Trophoblast cell (in vitro differentiated cells and primary cell): ENCODE results near the gene BATF.

Experiments
- DNase-seq, 2 donors: peaks; one replicate each; pipeline ENCODE4 v3.0.0-alpha.2; 2016
- H2AFZ ChIP-seq: 2 replicates; pipeline ENCODE4 v1.6.1; 2013; ENCODE audit warnings: low read length, moderate library complexity, mild to moderate bottlenecking; ENCODE audit not compliant: insufficient read depth, poor library complexity
- H2AK5ac ChIP-seq: 2 replicates; pipeline ENCODE4 v1.6.1; 2013; ENCODE audit warnings: mild to moderate bottlenecking, low read length
- H2BK120ac ChIP-seq: 2 replicates; pipeline ENCODE4 v1.6.1; 2013; ENCODE audit warnings: low read length, mild to moderate bottlenecking, moderate library complexity; ENCODE audit not compliant: insufficient read depth, poor library complexity
- H2BK12ac ChIP-seq: 2 replicates; pipeline ENCODE4 v1.6.1; 2013; ENCODE audit warnings: mild to moderate bottlenecking, low read length, moderate library complexity
- H2BK5ac ChIP-seq: 2 replicates; pipeline ENCODE4 v1.6.1; 2013; ENCODE audit warnings: low read length, low read depth, moderate library complexity, mild to moderate bottlenecking; ENCODE audit not compliant: poor library complexity
- H3K14ac ChIP-seq: 2 replicates; pipeline ENCODE4 v1.6.1; 2013; ENCODE audit warnings: mild to moderate bottlenecking, low read length
- H3K18ac ChIP-seq: 2 replicates; pipeline ENCODE4 v1.6.1; 2013; ENCODE audit warnings: mild to moderate bottlenecking, low read length
- H3K23ac ChIP-seq: 2 replicates; pipeline ENCODE4 v1.6.1; 2013; ENCODE audit warnings: low read length
- H3K27ac ChIP-seq: 2 replicates; pipeline ENCODE4 v1.5.1; 2013; ENCODE audit warnings: low read depth, mild to moderate bottlenecking, inconsistent platforms, low read length, moderate library complexity
- H3K27me3 ChIP-seq: 2 replicates; pipeline ENCODE4 v1.6.1; 2013; ENCODE audit warnings: inconsistent platforms, mild to moderate bottlenecking, low read length, moderate library complexity; ENCODE audit not compliant: insufficient read depth
- H3K36me3 ChIP-seq, 2 experiments: 1 replicate in 1 of 2; 2 replicates in 1 of 2; pipeline ENCODE4 v1.6.1; 2013; ENCODE audit warnings: low read length in 2 of 2, mild to moderate bottlenecking in 2 of 2, moderate library complexity in 1 of 2; ENCODE audit not compliant: insufficient read depth in 2 of 2, control insufficient read depth in 1 of 2
- H3K4ac ChIP-seq: 2 replicates; pipeline ENCODE4 v1.6.1; 2013; ENCODE audit warnings: low read depth, mild to moderate bottlenecking, low read length, moderate library complexity
- H3K4me1 ChIP-seq, 2 experiments: 1 replicate in 1 of 2; 2 replicates in 1 of 2; pipeline ENCODE4 v1.6.1; 2013; ENCODE audit warnings: low read length in 2 of 2, mild to moderate bottlenecking in 2 of 2, moderate library complexity in 1 of 2; ENCODE audit not compliant: insufficient read depth in 2 of 2, control insufficient read depth in 1 of 2
- H3K4me2 ChIP-seq: 2 replicates; pipeline ENCODE4 v1.6.1; 2013; ENCODE audit warnings: inconsistent platforms, mild to moderate bottlenecking, low read length, moderate library complexity
- H3K4me3 ChIP-seq: 2 replicates; pipeline ENCODE4 v1.5.1; 2013; ENCODE audit warnings: mild to moderate bottlenecking, low read depth, low read length, inconsistent platforms
- H3K79me1 ChIP-seq: one replicate; pipeline ENCODE4 v1.6.1; 2013; ENCODE audit warnings: low read length
- H3K79me2 ChIP-seq: 2 replicates; pipeline ENCODE4 v1.6.1; 2013; ENCODE audit warnings: low read length, mild to moderate bottlenecking; ENCODE audit not compliant: control insufficient read depth, insufficient read depth, poor library complexity
- H3K9ac ChIP-seq: 2 replicates; pipeline ENCODE4 v1.6.1; 2013; ENCODE audit warnings: mild to moderate bottlenecking, low read length
- H3K9me3 ChIP-seq: 2 replicates; pipeline ENCODE4 v1.6.1; 2013; ENCODE audit warnings: low read depth, mild to moderate bottlenecking, control low read depth, inconsistent platforms, low read length; ENCODE audit not compliant: insufficient read depth
- H4K12ac ChIP-seq: 2 replicates; pipeline ENCODE4 v1.6.1; 2013; ENCODE audit warnings: low read depth, mild to moderate bottlenecking, low read length, moderate library complexity
- H4K8ac ChIP-seq: 2 replicates; pipeline ENCODE4 v1.6.1; 2013; ENCODE audit warnings: low read depth, mild to moderate bottlenecking, low read length, moderate library complexity
- H4K91ac ChIP-seq: one replicate; pipeline ENCODE4 v1.6.1; 2013; ENCODE audit warnings: low read depth, mild to moderate bottlenecking, low read length, moderate library complexity
- WGBS: extraction: QIAGEN DNeasy Blood & Tissue Kit; methylation state at CpG from one replicate; pipeline ENCODE4 v1.1.7; 2013; ENCODE audit warnings: missing lambda C conversion rate; ENCODE audit not compliant: insufficient read length, insufficient coverage; ENCODE audit errors: extremely low coverage; 5-methylcytosine and 5-hydroxymethylcytosine counted together

BATF gene

GRCh38 chr14:75553157-75553556 is 30.9 kb downstream of the BATF start:
- Histone ChIP-seq H3K4me2 (no peak overlapping the region), H3K79me2 (no peaks in the 10 kb centered on the region), H2BK12ac (peak overlapping the region; percentile 61), H3K27ac (no peak overlapping the region), H2AFZ (no peak overlapping the region), H2AK5ac (peak overlapping the region; percentile 17), H3K18ac (no peak overlapping the region), H2BK120ac (peak overlapping the region; percentile 8), H4K91ac (peak overlapping the region; percentile 13), H3K4me3 (no peak overlapping the region), H4K12ac (no peak overlapping the region), H2BK5ac (no peak overlapping the region), H3K36me3 (peaks cover 0 to 2% of the 10 kb centered on the region in 2 experiments), H3K4ac (no peak overlapping the region), H3K4me1 (peaks cover 20 to 33% of the 10 kb centered on the region in 2 experiments), H3K14ac (peak overlapping the region; percentile 2), H3K23ac (no peak overlapping the region), H3K9ac (no peak overlapping the region), H3K79me1 (peaks cover 13% of the 10 kb centered on the region), H4K8ac (no peak overlapping the region), H3K9me3 (peaks cover 7% of the 10 kb centered on the region), H3K27me3 (no peaks in the 10 kb centered on the region)
- no peak for DNase-seq
- WGBS: no CpG with 5 or more reads among the region's 6 CpGs

- Histone ChIP-seq H3K79me2 (no peaks in the 10 kb centered on the region), H3K4ac (no peak overlapping the region), H2BK120ac (peak overlapping the region; percentile 89), H2BK12ac (peak overlapping the region; percentile 95), H3K9ac (no peak overlapping the region), H3K36me3 (peaks cover 0 to 2% of the 10 kb centered on the region in 2 experiments), H4K8ac (peak overlapping the region; percentile 72), H3K4me2 (peak overlapping the region; percentile 36), H4K91ac (peak overlapping the region; percentile 91), H3K4me1 (peaks cover 20 to 33% of the 10 kb centered on the region in 2 experiments), H2AK5ac (peak overlapping the region; percentile 81), H3K79me1 (peaks cover 13% of the 10 kb centered on the region), H3K27ac (peak overlapping the region; percentile 56), H3K23ac (no peak overlapping the region), H2BK5ac (peak overlapping the region; percentile 90), H3K9me3 (peaks cover 7% of the 10 kb centered on the region), H3K27me3 (no peaks in the 10 kb centered on the region), H3K14ac (peak overlapping the region; percentile 72), H4K12ac (peak overlapping the region; percentile 1), H2AFZ (peak overlapping the region; percentile 1), H3K18ac (no peak overlapping the region), H3K4me3 (no peak overlapping the region)
- DNase-seq: no peak
- WGBS: no CpG with 5 or more reads among the region's 4 CpGs
These were observed 31.6 kb downstream of the BATF start for GRCh38 chr14:75553761-75554364.

GRCh38 chr14:75554482-75554881 is 32.2 kb downstream of the BATF start:
- Histone ChIP-seq H3K4me3 (no peak overlapping the region), H3K27ac (peak overlapping the region; percentile 56), H2BK5ac (peak overlapping the region; percentile 90), H2BK12ac (peak overlapping the region; percentile 95), H3K4me1 (peaks cover 20 to 34% of the 10 kb centered on the region in 2 experiments), H4K8ac (peak overlapping the region; percentile 72), H3K36me3 (peaks cover 0 to 2% of the 10 kb centered on the region in 2 experiments), H4K12ac (no peak overlapping the region), H2BK120ac (peak overlapping the region; percentile 89), H3K9ac (no peak overlapping the region), H3K27me3 (no peaks in the 10 kb centered on the region), H3K4ac (no peak overlapping the region), H3K23ac (no peak overlapping the region), H4K91ac (peak overlapping the region; percentile 91), H3K4me2 (peak overlapping the region; percentile 21), H3K9me3 (peaks cover 7% of the 10 kb centered on the region), H3K14ac (no peak overlapping the region), H3K79me1 (peaks cover 13% of the 10 kb centered on the region), H3K18ac (no peak overlapping the region), H3K79me2 (no peaks in the 10 kb centered on the region), H2AFZ (peak overlapping the region; percentile 1), H2AK5ac (no peak overlapping the region)
- peak; percentile 93 to 94 for DNase-seq
- WGBS: no CpG with 5 or more reads among the region's 2 CpGs

GRCh38 chr14:75558440-75558839 is 36.2 kb downstream of the BATF start:
- DNase-seq: peak in 1 of 2 donors; percentile 14
- WGBS: no CpG with 5 or more reads among the region's 5 CpGs

More at GRCh38 chr14:75558440-75558839, 36.2 kb downstream of the BATF start:
- Histone ChIP-seq H2BK12ac (no peak overlapping the region), H4K91ac (no peak overlapping the region), H4K12ac (no peak overlapping the region), H3K14ac (no peak overlapping the region), H3K4me1 (peaks cover 14 to 21% of the 10 kb centered on the region in 2 experiments), H3K36me3 (peaks cover 0 to 2% of the 10 kb centered on the region in 2 experiments), H2AK5ac (no peak overlapping the region), H3K18ac (no peak overlapping the region), H3K9me3 (peaks cover 7% of the 10 kb centered on the region), H4K8ac (no peak overlapping the region), H3K27ac (no peak overlapping the region), H2AFZ (no peak overlapping the region), H3K4ac (no peak overlapping the region), H3K27me3 (no peaks in the 10 kb centered on the region), H3K79me1 (peaks cover 11% of the 10 kb centered on the region), H3K79me2 (no peaks in the 10 kb centered on the region), H3K4me3 (no peak overlapping the region), H2BK120ac (no peak overlapping the region), H3K23ac (no peak overlapping the region), H3K9ac (no peak overlapping the region), H2BK5ac (no peak overlapping the region), H3K4me2 (no peak overlapping the region)
